Measurements from ENCODE around the gene MISP3.

- TF ChIP-seq POLR2AphosphoS5 (IDR thresholded peaks at IDR 0.05; ENCODE audit: low read depth, low read length) (no peak), REST (IDR thresholded peaks at IDR 0.05; ENCODE audit: insufficient read depth in 1 of 2, low read depth in 2 of 2, low read length in 2 of 2) (no peak), SIN3A (IDR thresholded peaks at IDR 0.05; ENCODE audit: borderline replicate concordance, insufficient read depth, low read length) (no peak), TAF1 (IDR thresholded peaks at IDR 0.05; ENCODE audit: borderline replicate concordance, insufficient read depth, low read length) (no peak)
These were observed 2.1 kb upstream of the MISP3 start for GRCh38 chr19:14070268-14071050.
